NCI-H748 treated with DMSO at 0.1 percent for 48 hours (cell line): ENCODE measurements around the gene SLC17A5.
"Not testable (repeated sequence)": the region's sequence is repeated elsewhere in the genome, so short reads cannot be mapped to it uniquely, and the experiment has no call there.

Experiments used
- DNase-seq: peaks from one replicate; lab custom pipeline; 2025; lab: John Stamatoyannopoulos, UW

Gene SLC17A5

DNA sequence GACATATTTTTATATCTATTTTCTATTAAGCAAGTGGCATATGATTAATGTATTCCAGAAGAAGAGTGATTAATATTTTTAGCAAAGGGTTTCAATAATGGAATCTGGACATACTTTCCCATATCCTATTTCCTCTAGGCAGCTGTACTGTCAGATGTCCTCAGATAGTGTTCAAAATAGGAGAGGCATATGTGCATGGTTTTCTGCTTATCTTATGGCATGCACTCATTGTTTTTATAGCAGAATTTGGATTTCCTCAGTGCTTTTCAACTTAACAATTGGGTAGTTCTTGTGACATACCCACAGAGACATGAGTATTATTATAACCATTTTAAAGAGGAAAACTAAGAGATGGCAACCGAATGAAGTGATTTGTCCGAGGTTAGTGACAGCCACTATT is 12.6 kb upstream of the SLC17A5 start:
- no peak for DNase-seq

DNA sequence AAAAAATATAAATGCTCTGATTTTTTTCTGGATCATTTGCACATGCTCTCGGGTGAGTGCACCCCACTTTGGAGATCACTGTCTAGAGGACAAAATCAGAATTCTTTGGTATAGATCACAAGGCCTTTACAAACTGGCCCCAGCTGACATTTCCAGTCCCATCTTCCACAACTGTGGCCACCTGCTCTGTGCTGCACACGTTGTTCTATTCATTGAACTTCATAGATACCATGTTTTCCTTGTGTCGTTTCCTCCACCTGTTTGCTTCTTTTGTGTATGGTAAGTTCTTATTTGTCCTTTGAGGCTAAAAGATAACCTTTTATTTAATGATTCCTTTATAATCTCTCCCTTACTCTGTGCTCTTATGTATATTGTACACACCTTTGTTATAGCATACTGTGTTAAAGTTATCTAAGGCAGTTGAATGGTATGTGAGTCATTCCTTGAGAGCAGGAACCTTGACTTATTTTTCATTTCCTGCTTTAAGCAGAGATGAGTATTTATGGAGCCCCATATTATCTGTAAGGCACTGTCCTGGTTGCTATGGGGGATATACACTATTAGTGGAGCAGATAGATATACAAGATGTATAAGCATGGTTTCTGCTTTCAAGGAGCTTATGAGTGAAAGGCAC is 12.0 kb upstream of the SLC17A5 start:
- DNase-seq, result no peak

DNA sequence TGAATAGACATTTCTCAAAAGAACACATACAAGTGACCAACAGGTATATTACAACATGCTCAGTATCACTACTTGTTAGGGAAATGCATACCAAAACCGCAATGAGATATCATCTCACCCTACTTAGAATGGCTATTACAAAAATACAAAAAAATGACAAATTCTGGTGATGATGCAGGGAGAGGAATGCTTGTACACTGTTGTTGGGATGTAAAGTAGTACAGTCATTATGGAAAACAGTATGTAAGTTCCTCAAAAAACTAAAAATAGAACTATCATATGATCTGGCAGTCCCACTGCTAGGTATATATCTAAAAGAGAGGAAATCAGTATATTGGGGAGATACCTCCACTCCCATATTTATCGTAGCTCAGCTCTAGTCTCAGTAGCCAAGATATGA is 10.9 kb upstream of the SLC17A5 start:
- DNase-seq, result no peak

DNA sequence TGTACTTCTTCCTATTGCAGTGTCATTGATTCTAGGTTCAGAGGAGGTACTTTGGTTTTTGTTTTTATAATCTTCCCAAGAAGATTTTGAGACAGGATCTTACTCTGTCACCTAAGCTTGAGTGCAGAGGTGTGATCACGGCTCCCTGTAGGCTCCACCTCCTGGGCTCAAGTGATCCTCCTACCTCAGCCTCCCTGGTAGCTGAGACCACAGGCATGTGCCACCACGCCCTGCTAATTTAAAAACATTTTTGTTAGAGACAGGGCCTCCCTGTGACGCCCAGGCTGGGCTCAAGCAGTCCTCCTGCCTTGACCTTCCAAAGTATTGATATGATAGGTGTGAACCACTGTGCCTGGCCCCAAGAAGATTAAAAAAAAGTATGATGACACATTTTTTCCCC is 3.4 kb upstream of the SLC17A5 start:
- no peak for DNase-seq

DNA sequence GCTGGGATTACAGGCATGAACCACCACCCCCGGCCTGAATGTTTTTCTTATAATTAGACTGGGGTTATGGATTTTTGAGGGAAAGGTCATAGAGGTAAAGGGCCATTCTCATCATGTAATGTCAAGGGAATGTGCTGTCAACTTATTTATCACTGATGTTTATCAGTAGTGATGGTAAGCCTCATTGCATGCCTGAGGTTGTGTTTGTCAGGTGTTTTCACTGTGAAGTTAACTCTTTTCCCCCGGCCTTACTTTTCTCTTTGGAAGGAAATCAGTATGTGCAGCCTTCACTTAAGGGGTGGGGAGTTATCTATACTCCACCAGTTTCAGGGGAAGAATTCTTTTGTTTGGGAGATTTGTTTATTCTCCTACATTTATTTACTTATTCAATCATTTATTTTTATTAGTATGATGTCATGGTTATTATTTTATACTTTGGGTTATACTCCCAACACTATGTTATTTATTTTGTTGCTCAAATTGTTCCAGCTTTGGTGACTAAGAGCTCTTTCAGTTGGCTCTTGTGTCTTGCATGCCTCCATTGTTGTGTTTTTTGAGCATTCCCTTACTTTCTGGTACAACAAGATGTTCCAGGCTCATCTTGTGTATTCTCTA is 2.8 kb upstream of the SLC17A5 start:
- DNase-seq, result no peak

DNA sequence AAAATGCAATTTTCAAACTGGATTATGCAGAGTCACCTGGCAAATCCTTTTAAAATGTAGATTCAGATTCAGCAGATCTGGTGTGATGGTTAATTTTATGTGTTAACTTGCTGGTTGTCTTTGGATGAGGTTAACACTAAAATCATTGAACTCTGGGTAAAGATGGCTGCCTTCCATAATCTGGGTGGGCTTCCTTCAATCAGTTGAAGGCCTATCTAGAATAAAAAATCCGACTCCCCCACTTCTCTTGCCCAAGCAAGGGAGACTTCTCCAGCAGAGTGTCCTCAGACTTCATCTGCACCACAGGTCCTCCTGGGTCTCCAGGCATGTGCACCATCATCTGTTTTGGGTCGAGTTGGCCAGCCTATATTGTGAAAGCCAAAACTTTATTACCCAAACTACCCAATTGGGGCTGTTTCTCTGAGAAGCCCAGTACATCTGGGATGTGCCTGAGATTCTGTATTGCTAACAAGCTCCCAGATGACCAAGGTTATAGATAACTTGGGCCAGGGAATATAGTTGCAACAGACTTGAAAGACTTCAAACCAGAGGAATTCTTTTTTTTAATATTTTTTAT is 1.6 kb upstream of the SLC17A5 start:
- DNase-seq, result no peak

- peak; percentile 58 for DNase-seq
Observed at GRCh38 chr6:73652637-73653570, 888 bp downstream of the SLC17A5 start.

GRCh38 chr6:73649783-73650182 is 4.0 kb downstream of the SLC17A5 start:
- DNase-seq, result no peak

- no peak for DNase-seq
Observed at GRCh38 chr6:73648166-73648565, 5.6 kb downstream of the SLC17A5 start.

DNA sequence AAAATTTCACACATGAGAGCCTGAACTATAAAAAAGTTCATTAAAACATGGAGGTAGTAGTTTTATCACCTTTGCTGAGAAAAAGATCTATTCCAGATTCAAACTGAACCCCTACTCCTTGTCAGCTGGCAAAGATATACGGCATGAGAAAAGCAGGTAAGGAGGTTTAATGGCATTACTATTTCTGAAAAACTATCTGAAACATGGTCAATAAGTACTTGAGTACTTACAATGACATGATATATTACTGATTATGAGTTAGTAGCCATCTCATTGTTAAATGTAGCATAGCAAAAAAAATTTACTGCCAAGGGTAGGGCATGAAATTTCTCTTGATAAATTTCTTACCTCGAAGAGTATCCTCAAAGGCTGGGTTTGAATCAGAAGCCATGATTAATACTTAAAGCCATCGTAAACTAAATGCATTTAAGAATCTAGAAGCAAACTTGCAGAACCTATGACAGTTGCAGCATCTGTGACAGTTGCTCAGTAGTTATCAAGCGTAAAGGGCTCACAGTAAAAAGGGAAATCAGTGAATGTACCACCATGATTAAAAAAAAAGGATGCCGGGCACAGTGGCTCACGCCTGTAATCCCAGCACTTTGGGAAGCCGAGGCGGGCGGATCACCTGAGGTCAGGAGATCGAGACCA is 8.7 kb downstream of the SLC17A5 start:
- DNase-seq, result no peak

- no peak for DNase-seq
Observed at GRCh38 chr6:73644030-73644429, 9.8 kb downstream of the SLC17A5 start.

- no peak for DNase-seq
Observed at GRCh38 chr6:73642530-73642929, 11.3 kb downstream of the SLC17A5 start.

- no peak for DNase-seq
Observed at GRCh38 chr6:73640179-73640750, 13.5 kb downstream of the SLC17A5 start.

DNA sequence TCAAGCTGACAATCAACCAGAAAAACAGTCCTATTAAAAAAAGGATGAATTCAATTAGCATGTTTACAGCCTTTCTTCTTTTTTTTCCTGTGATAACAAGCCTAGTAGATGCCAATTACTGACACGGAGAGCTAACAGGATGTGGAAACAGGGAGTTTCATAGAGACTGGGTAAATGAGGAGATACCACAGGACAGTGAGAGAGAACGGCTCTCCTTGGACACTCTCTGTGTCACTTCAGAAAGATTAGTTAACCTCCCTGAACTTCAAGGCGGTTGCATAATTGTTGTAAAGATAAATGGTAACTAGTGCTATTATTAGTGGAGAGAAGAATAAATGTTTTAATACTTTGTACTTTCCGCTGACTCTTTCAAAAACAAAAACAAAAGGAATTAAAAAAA is 14.8 kb downstream of the SLC17A5 start:
- no peak for DNase-seq

GRCh38 chr6:73637404-73637803 is 16.4 kb downstream of the SLC17A5 start:
- DNase-seq, result no peak

DNA sequence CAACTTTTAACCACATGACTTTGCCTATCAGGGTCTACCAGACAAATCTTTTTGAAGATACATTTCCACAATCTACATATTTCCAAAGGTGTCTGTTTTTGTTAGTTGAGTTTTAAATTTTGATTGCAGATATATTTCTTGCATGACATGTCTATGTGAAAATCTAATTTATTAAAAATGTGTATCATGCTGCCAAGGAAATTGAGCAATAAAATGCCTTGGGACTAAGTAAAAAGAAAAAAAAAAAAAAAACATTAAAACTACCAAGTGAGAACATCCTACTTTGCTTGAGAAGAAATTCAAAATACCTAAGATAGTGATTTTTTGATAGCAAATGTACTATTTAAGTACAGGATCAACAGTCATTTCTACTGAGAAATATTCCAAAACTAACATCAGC is 17.7 kb downstream of the SLC17A5 start:
- no peak for DNase-seq

DNA sequence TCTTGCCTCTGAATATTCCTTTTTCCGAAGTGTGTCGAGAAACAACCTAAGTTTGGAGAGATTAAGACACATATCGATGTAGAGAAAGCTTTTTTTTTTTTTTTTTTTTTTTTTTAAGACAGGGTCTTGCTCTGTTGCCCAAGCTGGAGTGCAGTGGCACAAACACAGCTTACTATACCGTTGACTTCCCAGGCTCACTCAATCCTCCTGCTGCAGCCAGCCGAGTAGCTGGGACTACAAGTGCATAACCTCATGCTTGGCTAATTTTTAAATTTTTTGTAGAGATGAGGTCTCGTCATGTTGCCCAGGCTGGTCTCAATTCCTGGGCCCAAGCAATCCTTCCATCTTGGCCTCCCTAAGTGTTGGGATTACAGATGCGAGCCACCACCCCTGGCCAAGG is 21.4 kb downstream of the SLC17A5 start:
- no peak for DNase-seq

- no peak for DNase-seq
Observed at GRCh38 chr6:73631849-73632248, 21.9 kb downstream of the SLC17A5 start.

DNA sequence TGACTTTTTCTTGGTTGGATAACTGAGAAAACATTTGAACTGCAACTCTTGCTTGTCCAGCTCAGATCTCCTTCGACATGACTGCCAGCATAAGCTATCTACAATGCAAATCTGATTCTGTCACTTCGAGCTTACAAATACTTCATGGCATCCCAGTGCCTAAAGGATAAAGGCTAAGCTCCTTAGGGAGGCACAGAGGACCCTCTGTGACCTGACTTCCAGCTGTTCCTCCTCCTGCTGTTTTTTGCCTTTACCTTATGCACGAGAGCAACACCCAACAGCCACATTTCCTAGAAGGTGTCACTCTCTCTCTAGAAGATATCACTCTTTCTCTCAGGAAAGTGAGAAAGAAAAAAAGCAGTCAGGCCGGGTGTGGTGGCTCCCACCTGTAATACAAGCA is 23.4 kb downstream of the SLC17A5 start:
- DNase-seq, result no peak

DNA sequence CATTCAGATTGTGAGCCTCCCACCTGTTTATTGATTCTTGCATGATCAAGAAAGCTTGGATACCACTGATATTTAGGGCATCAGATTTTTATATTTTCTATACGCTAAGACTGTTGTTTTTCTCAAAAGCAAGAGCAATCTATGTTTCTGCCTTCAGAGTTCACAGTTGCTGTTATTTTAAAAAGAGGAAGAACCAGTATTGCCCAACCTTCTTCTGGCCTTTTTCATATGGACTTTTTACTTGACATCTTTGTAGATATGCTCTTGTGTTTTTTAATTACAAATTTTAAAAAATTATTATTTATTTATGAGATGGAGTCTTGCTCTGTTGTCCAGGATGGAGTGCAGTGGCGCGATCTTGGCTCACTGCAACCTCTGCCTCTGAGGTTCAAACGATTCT is 28.9 kb downstream of the SLC17A5 start:
- DNase-seq, result no peak

DNA sequence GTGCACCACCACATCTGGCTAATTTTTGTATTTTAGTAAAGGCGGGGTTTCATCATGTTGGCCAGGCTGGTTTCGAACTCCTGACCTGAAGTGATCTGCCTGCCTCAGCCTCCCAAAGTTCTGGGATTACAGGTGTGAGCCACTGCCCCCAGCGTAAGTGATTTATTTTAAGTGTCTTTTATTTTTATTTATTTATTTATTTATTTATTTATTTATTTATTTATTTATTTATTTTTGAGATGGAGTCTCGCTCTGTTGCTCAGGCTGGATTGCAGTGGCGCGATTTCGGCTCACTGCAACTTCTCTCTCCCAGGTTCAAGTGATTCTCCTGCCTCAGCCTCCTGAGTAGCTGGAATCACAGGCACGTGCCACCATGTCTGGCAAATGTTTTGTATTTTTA is 30.3 kb downstream of the SLC17A5 start:
- DNase-seq, result not testable (repeated sequence)

GRCh38 chr6:73618082-73618481 is 35.7 kb downstream of the SLC17A5 start:
- DNase-seq, result not testable (repeated sequence)
